Progenitor cell of endocrine pancreas (in vitro differentiated cells): ENCODE results near the gene ICE1. TPM values are rescaled to one million over a fixed set of nuclear protein-coding genes. Genes with fewer than 3 reads are reported as not detected.

Experiments used
- DNase-seq: peaks from one replicate; pipeline ENCODE4 v3.0.0; 2021; ENCODE audit warnings: low spot score; ENCODE audit not compliant: unreplicated experiment
- H3K27ac Mint-ChIP-seq: 2 replicates; pipeline ENCODE4 v1.8.0; 2021; ENCODE audit warnings: mild to moderate bottlenecking, moderate library complexity, mixed read lengths
- H3K27me3 Mint-ChIP-seq: 2 replicates; pipeline ENCODE4 v1.8.0; 2021; ENCODE audit warnings: mixed read lengths
- H3K36me3 Mint-ChIP-seq: 2 replicates; pipeline ENCODE4 v1.8.0; 2022; ENCODE audit warnings: mixed read lengths; ENCODE audit not compliant: insufficient read depth
- H3K4me1 Mint-ChIP-seq: 2 replicates; pipeline ENCODE4 v1.8.0; 2021; ENCODE audit warnings: low read depth, mixed read lengths
- H3K4me3 Mint-ChIP-seq: 2 replicates; pipeline ENCODE4 v1.8.0; 2021; ENCODE audit warnings: low read depth, mild to moderate bottlenecking, moderate library complexity, mixed read lengths
- H3K9me3 Mint-ChIP-seq: 2 replicates; pipeline ENCODE4 v1.8.0; 2021; ENCODE audit warnings: low read depth, mixed read lengths
- CTCF ChIP-seq: fragments of 200-600 bp; sonication (generic); IDR thresholded peaks from one replicate; pipeline ENCODE4 v1.5.0; 2021; ENCODE audit warnings: antibody characterized with exemption, mild to moderate bottlenecking; ENCODE audit not compliant: unreplicated experiment
- total RNA-seq: library from RNA; stranded (reverse); gene quantifications from 2 replicates; pipeline ENCODE4 v1.2.1, GENCODE V29; 2021

The ICE1 gene
- total RNA-seq, 1 donor from 2014 or later = 40.0 TPM

DNA sequence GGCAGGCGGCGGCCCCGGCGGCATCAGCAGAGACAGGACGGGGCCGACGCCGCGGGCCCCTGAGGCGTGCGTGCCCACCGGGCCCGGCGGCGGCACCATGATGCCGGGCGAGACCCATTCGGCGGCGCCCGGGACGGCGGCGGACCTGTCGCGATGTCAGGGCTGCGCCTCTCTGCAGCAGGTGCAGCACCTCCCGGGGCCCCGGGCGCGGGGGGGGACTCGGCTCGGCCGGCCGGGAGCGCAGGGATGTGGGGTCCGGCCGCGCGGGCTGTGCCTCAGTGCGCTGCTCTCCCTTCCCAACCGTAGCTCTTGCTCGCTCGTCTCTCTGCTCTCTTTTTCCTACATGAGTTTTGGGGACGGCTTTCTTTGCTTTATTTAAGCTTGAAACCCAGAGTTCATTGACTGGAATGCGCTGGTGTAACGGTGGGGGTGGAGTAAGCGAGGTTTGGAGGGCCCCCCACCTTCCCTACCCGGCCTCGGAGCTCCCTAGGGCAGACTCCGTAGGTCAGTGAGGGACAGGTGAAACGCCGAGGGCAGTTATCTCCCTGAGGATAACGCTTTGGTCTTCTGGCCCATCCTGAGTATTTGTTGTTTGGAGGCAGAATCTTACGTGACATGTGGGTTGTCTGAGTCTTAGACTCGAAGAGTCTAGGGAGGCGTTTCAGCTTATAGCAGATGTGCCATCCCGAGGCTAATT, 490 bp downstream of the ICE1 start:
- H3K4me1 Mint-ChIP-seq = peaks cover 26% of the 10 kb centered on the region
- H3K36me3 Mint-ChIP-seq = no peaks in the 10 kb centered on the region
- H3K9me3 Mint-ChIP-seq = no peaks in the 10 kb centered on the region
- H3K4me3 Mint-ChIP-seq = peak overlapping the region; percentile 91
- no peak for TF ChIP-seq CTCF
- DNase-seq = peak; percentile 27
- H3K27ac Mint-ChIP-seq = no peak overlapping the region
- peaks cover 3% of the 10 kb centered on the region for H3K27me3 Mint-ChIP-seq

DNA sequence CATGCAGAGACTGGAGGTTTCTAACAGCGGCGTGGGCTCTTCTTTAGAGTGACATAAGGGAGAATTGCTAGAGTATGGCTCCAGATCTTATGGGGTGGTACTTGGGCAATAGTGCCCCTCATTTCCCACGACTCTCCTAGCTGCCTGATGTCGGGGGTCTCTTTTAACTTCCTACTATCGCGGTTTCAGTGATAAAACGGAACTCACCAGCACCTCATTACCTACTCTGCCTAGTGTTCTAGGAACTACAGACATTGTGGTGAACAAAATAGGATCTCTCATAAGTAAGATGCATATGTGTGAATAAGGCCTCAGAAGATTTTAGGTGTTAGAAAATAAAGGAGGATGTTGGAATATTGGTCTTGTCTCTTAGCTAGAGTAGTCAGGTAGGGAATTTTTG, 1.1 kb downstream of the ICE1 start:
- no peaks in the 10 kb centered on the region for H3K36me3 Mint-ChIP-seq
- no peak for TF ChIP-seq CTCF
- H3K27ac Mint-ChIP-seq = no peak overlapping the region
- no peak overlapping the region for H3K4me3 Mint-ChIP-seq
- H3K9me3 Mint-ChIP-seq = no peaks in the 10 kb centered on the region
- no peak for DNase-seq
- H3K27me3 Mint-ChIP-seq = no peaks in the 10 kb centered on the region
- peaks cover 26% of the 10 kb centered on the region for H3K4me1 Mint-ChIP-seq

GRCh38 chr5:5424736-5425135, 2.3 kb downstream of the ICE1 start:
- TF ChIP-seq CTCF = no peak
- peaks cover 21% of the 10 kb centered on the region for H3K4me1 Mint-ChIP-seq
- no peaks in the 10 kb centered on the region for H3K27me3 Mint-ChIP-seq
- no peak for DNase-seq
- H3K36me3 Mint-ChIP-seq = no peaks in the 10 kb centered on the region
- no peak overlapping the region for H3K4me3 Mint-ChIP-seq
- no peaks in the 10 kb centered on the region for H3K9me3 Mint-ChIP-seq
- no peak overlapping the region for H3K27ac Mint-ChIP-seq

- H3K27ac Mint-ChIP-seq = no peak overlapping the region
- DNase-seq = no peak
- peaks cover 26% of the 10 kb centered on the region for H3K4me1 Mint-ChIP-seq
- no peaks in the 10 kb centered on the region for H3K27me3 Mint-ChIP-seq
- no peak overlapping the region for H3K4me3 Mint-ChIP-seq
- H3K9me3 Mint-ChIP-seq = no peaks in the 10 kb centered on the region
- TF ChIP-seq CTCF = no peak
- H3K36me3 Mint-ChIP-seq = no peaks in the 10 kb centered on the region
Observed at GRCh38 chr5:5430136-5430535, 7.7 kb downstream of the ICE1 start.

DNA sequence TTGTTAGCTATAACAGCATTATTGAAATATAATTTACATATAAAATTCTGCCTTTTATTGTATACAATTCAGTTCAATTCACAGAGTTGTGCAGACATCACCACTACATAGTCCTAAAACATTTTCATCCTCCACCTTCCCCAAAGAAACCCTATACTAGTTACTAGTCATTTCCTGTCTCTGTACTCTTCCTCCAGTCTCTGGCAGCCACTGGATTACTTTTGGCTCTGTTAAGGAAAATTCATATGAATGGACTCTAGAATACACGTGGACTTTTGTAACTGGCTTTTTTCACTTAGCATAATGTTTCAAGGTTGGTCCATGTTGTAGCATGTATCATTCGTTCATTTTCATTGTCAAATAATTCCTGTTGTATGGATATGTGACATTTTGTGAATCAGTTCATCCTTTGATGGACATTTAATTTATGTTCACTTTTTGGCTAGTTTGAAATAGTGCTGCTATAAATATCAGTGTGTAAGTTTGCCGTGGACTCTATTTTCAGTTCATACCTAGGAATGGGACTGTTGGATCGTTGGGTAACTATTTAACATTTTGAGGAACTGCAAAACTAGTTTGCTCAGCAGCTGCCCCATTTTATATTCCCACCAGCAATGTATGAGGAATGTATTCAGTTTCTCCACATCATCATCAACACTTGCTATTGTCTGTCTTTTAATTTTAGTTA, 9.7 kb downstream of the ICE1 start:
- Mint-ChIP-seq H3K27ac (no peak overlapping the region), H3K9me3 (no peaks in the 10 kb centered on the region)

More for the DNA sequence above, 9.7 kb downstream of the ICE1 start:
- H3K4me1 Mint-ChIP-seq = peaks cover 35% of the 10 kb centered on the region
- H3K36me3 Mint-ChIP-seq = peaks cover under 1% of the 10 kb centered on the region
- no peak overlapping the region for H3K4me3 Mint-ChIP-seq
- no peak for DNase-seq
- no peaks in the 10 kb centered on the region for H3K27me3 Mint-ChIP-seq
- TF ChIP-seq CTCF = no peak
